ENCODE measurements around the gene MYO1C. TPM values are rescaled to one million over a fixed set of nuclear protein-coding genes. Genes with fewer than 3 reads are reported as not detected.
"Not testable (repeated sequence)": the region's sequence is repeated elsewhere in the genome, so short reads cannot be mapped to it uniquely, and the experiment has no call there.

MYO1C gene
- total RNA-seq, 4 donors from 2014 or later, result 89.1 to 276 (median 116) TPM

- no peaks in the 10 kb centered on the region for H3K9me3 ChIP-seq
Measured at GRCh38 chr17:1533661-1534325, 41.3 kb upstream of the MYO1C start.

DNA sequence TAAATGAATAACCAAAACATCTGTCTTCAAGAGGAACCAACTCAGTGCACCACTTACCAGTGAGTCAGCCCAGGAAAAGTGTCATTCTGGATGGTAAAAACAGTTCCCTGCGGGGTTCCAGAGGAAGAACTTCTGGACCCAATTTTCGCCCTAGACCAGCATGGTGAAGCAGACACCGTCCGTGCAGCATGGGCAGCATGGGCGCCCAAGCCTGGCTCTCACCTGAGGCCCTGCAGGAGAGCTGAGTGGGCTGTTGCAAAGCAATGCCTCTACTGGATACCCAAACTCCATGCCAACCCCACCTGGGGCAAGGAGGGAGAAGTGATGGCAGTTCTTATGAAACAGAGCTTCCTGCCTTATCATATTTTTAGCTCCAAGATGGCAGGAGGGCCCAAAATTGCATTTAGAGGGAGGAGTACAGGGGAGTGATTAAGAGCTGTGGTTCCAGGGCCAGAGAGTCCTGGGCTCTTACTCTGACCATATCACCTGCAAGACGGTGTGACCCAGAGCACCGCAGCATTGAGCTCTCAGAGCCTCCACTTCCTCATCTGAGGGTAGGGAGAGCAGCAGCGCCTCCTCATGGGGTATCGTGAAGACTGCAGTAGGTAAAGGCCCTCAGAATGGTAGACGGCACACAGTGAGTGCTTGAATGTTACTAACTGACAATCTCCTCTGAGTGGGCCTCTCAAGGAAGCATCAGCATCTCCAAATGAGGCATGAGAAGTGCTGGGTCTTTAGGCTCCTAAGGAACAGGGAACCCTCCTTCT, 40.5 kb upstream of the MYO1C start:
- H3K27me3 ChIP-seq, result no peaks in the 10 kb centered on the region
- H3K36me3 ChIP-seq, result no peaks in the 10 kb centered on the region
- no peak for TF ChIP-seq POLR2A (IDR thresholded peaks at IDR 0.05)
- TF ChIP-seq CTCF (IDR thresholded peaks at IDR 0.05), result no peak
- intact Hi-C loops (cut with DNase I; ENCODE audit: low total_unique reads), result no loop called here
- no peaks in the 10 kb centered on the region for H3K9me3 ChIP-seq
- H3K27ac ChIP-seq, result no peak overlapping the region
- no peak for DNase-seq
- H3K4me3 ChIP-seq, result no peak overlapping the region
- H3K4me1 ChIP-seq, result no peaks in the 10 kb centered on the region

More at GRCh38 chr17:1533661-1534325, 41.3 kb upstream of the MYO1C start:
- H3K27ac ChIP-seq, result no peak overlapping the region
- H3K4me1 ChIP-seq, result no peaks in the 10 kb centered on the region
- no peak for DNase-seq
- TF ChIP-seq CTCF (IDR thresholded peaks at IDR 0.05) (no peak), POLR2A (IDR thresholded peaks at IDR 0.05) (no peak)
- H3K27me3 ChIP-seq, result no peaks in the 10 kb centered on the region
- H3K36me3 ChIP-seq, result no peaks in the 10 kb centered on the region
- intact Hi-C loops (cut with DNase I; ENCODE audit: low total_unique reads), result no loop called here
- H3K4me3 ChIP-seq, result no peak overlapping the region

GRCh38 chr17:1529863-1530262, 37.4 kb upstream of the MYO1C start:
- intact Hi-C loops (cut with DNase I; ENCODE audit: low total_unique reads), result no loop called here
- TF ChIP-seq POLR2A (IDR thresholded peaks at IDR 0.05) (no peak), CTCF (IDR thresholded peaks at IDR 0.05) (no peak)
- Histone ChIP-seq H3K4me3 (no peak overlapping the region), H3K27me3 (no peaks in the 10 kb centered on the region), H3K36me3 (no peaks in the 10 kb centered on the region), H3K27ac (no peak overlapping the region), H3K4me1 (no peaks in the 10 kb centered on the region), H3K9me3 (no peaks in the 10 kb centered on the region)
- DNase-seq, result no peak

DNA sequence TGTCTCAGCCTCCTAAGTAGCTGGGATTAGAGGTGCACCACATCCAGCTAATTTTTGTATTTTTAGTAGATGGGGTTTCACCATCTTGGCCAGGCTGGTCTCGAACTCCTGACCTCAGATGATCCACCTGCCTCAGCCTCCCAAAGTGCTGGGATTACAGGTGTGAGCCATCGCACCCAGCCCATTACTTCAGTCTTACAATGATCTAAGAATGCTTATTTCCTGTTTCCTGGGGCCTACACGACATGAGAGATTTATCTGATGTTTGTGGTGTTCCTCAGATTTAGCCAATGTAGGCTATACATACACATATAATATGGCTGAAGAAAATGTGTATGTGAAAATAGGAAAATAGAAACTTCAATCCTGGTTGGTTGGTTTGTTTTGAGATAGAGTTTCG, 34.4 kb upstream of the MYO1C start:
- H3K27ac ChIP-seq; H3K4me1 ChIP-seq; intact Hi-C loops (cut with DNase I; ENCODE audit: low total_unique reads); DNase-seq; H3K9me3 ChIP-seq; H3K4me3 ChIP-seq; H3K36me3 ChIP-seq; H3K27me3 ChIP-seq: not testable (repeated sequence)

- H3K36me3 ChIP-seq, result no peaks in the 10 kb centered on the region
- H3K4me1 ChIP-seq, result peaks cover 0 to 2% of the 10 kb centered on the region in 2 donors
- intact Hi-C loops (cut with DNase I; ENCODE audit: low total_unique reads), result no loop called here
- no peaks in the 10 kb centered on the region for H3K27me3 ChIP-seq
- H3K27ac ChIP-seq, result no peak overlapping the region
- TF ChIP-seq CTCF (IDR thresholded peaks at IDR 0.05) (no peak), POLR2A (IDR thresholded peaks at IDR 0.05) (no peak)
- H3K9me3 ChIP-seq, result no peaks in the 10 kb centered on the region
- DNase-seq, result no peak
- no peak overlapping the region for H3K4me3 ChIP-seq
Measured at GRCh38 chr17:1522626-1523025, 30.1 kb upstream of the MYO1C start.
